ENCODE data around the gene CMPK1. TPM values are rescaled to one million over a fixed set of nuclear protein-coding genes. Genes with fewer than 3 reads are reported as not detected.
A peak's percentile ranks its signal among the peaks of the same experiment; 100 is the strongest.
"Not testable (repeated sequence)": the region's sequence is repeated elsewhere in the genome, so short reads cannot be mapped to it uniquely, and the experiment has no call there.

CMPK1 gene, protein sequence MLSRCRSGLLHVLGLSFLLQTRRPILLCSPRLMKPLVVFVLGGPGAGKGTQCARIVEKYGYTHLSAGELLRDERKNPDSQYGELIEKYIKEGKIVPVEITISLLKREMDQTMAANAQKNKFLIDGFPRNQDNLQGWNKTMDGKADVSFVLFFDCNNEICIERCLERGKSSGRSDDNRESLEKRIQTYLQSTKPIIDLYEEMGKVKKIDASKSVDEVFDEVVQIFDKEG
- total RNA-seq (10 to 100 TPM; 42.3 to 88.7 (median 73.0) TPM), polyA plus RNA-seq (10 to 100 TPM; 37.0 to 68.4 TPM)
- long read RNA-seq, donor 1, transcript CMPK1-203 (6 exons, 2,930 nt): major isoform, 262 of 279 reads
- long read RNA-seq, donor 1, partial matches to known transcripts: 8 of 279 reads
- long read RNA-seq, donor 1, other reads (novel, unspliced or antisense): 5 of 279 reads
- long read RNA-seq, donor 2, transcript CMPK1-203 (6 exons, 2,930 nt): major isoform, 241 of 258 reads
- long read RNA-seq, donor 2, transcript CMPK1-202 (5 exons, 1,212 nt): minor isoform, 5 of 258 reads
- long read RNA-seq, donor 2, partial matches to known transcripts: 8 of 258 reads
- long read RNA-seq, donor 2, other reads (novel, unspliced or antisense): 4 of 258 reads
- long read RNA-seq, donor 3, transcript CMPK1-202 (5 exons, 1,212 nt): minor isoform, 11 of 272 reads
- long read RNA-seq, donor 3, transcript CMPK1-203 (6 exons, 2,930 nt): major isoform, 254 of 272 reads
- long read RNA-seq, donor 3, partial matches to known transcripts: 1 of 272 reads
- long read RNA-seq, donor 3, other reads (novel, unspliced or antisense): 5 of 272 reads

DNA sequence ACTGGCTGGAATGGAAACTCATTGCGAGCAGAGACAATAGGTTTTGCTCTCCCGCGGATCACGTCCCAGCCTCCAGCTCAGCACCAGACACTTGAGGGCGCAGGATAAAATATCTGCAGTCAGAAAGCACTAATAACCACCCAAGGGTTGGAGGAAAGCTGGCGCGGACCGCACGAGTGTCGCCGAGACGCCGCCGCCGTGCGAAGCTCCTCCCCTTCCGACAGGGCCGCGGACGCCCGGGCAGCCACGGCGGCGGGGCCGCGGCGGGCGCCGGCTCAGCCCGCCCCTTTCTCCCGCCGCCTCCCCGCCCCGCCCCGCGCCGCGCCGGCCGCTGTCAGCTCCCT, at the start of gene CMPK1:
CMPK1 (plus strand) TSS at position 213 of the 344 bp plus-strand sequence. CDS start 156 bp downstream, outside the sequence.
- no peaks in the 10 kb centered on the region for H3K27me3 ChIP-seq
- WGBS, 4 donors: 0 to 1% (median 0%) methylated on average over 26 to 40 of the region's 40 CpGs
- H3K9me3 ChIP-seq: no peaks in the 10 kb centered on the region
- H3K4me1 ChIP-seq: peaks cover 3 to 39% (median 29%) of the 10 kb centered on the region in 12 donors
- ATAC-seq: peak; percentile 56 to 90 (median 85)
- H3K36me3 ChIP-seq: peaks cover 0 to 6% (median 0%) of the 10 kb centered on the region in 9 donors
- peak within 1 kb of the TSS; percentile 59 to 98 (median 90) for H3K4me3 ChIP-seq
- no peak for TF ChIP-seq POLR2A (IDR thresholded peaks at IDR 0.05)
- TF ChIP-seq, protein P1, sequence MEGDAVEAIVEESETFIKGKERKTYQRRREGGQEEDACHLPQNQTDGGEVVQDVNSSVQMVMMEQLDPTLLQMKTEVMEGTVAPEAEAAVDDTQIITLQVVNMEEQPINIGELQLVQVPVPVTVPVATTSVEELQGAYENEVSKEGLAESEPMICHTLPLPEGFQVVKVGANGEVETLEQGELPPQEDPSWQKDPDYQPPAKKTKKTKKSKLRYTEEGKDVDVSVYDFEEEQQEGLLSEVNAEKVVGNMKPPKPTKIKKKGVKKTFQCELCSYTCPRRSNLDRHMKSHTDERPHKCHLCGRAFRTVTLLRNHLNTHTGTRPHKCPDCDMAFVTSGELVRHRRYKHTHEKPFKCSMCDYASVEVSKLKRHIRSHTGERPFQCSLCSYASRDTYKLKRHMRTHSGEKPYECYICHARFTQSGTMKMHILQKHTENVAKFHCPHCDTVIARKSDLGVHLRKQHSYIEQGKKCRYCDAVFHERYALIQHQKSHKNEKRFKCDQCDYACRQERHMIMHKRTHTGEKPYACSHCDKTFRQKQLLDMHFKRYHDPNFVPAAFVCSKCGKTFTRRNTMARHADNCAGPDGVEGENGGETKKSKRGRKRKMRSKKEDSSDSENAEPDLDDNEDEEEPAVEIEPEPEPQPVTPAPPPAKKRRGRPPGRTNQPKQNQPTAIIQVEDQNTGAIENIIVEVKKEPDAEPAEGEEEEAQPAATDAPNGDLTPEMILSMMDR (IDR thresholded peaks at IDR 0.05): peak in 4 of 12 donors; percentile 18 to 39 (median 31)
- DNase-seq: peak; percentile 86 to 93 (median 87)
- H3K27ac ChIP-seq: peak within 1 kb of the TSS; percentile 94 to 99 (median 98)
- intact Hi-C loops (cut with DNase I): loop anchor here in 5 of 10 donors (1.0 to 5.0 kb wide), 3 partner anchors 19 to 674 kb away; partner anchors contain the start of gene STIL (in 4 of the 5)

DNA sequence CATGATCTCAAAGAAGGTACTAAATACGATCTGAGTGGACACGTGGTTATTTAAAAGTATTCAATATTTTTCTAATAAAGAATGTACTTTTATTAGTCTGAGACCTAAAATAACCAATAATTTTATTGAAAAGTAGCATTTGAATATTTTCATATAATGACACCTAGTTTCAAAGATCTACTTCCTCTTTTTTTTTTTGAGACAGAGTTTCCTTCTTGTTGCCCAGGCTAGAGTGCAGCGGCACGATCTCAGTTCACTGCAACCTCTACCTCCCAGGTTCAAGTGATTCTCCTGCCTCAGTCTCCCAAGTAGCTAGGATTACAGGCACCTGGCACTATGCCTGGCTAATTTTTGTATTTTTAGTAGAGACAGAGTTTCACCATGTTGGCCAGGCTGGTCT, 45.5 kb upstream of the CMPK1 start:
- WGBS, 4 donors: 93 to 96% (median 94%) methylated on average over 4 of the region's 4 CpGs
- intact Hi-C loops (cut with DNase I); ATAC-seq; DNase-seq; H3K27me3 ChIP-seq; H3K4me1 ChIP-seq; H3K9me3 ChIP-seq; H3K4me3 ChIP-seq; H3K36me3 ChIP-seq; H3K27ac ChIP-seq: not testable (repeated sequence)

DNA sequence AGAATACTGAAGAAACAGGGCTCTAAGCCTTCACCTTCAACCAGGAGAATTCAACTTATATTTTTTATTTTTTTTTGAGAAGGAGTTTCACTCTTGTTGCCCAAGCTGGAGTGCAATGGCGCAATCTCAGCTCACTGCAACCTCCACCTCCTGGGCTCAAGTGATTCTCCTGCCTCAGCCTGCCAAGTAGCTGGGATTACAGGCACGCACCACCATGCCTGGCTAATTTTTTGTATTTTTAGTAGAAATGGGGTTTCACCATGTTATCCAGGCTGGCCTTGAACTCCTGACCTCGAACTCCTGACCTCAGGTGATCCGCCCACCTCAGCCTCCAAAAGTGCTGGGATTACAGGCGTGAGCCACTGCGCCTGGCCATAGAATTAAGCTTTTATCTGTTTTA, 38.7 kb upstream of the CMPK1 start:
- H3K27me3 ChIP-seq; DNase-seq; H3K9me3 ChIP-seq; intact Hi-C loops (cut with DNase I); ATAC-seq; H3K4me3 ChIP-seq; H3K27ac ChIP-seq; H3K36me3 ChIP-seq: not testable (repeated sequence)
- WGBS, 4 donors: 91 to 99% (median 98%) methylated on average over 6 of the region's 6 CpGs
- H3K4me1 ChIP-seq: peaks cover 0 to 23% (median 9%) of the 10 kb centered on the region in 12 donors

DNA sequence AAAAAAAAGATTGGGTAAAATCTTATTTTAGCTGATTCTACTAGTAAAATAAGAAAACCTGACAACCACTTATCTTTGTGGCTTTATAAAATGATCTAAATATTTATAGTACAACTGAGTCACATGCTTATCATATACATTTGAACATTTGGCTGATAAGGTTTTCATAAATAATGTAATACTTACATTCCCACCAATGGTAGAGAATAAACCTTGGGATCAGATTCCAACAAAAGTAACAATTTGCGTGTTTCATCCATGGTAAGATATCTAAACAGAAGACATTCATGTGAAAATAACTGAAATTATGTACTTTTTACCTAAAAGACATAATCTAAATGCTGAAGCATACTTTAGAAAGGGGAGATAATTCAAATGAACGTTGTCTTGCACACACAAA, 38.0 kb upstream of the CMPK1 start:
- no peaks in the 10 kb centered on the region for H3K9me3 ChIP-seq
- no peaks in the 10 kb centered on the region for H3K27me3 ChIP-seq
- no peak for DNase-seq
- ATAC-seq: no peak
- 88 to 94% (median 90%) methylated on average over 2 of the region's 2 CpGs for WGBS, 4 donors
- intact Hi-C loops (cut with DNase I): no loop called here
- no peak overlapping the region for H3K4me3 ChIP-seq
- peaks cover 0 to 15% (median 0%) of the 10 kb centered on the region in 9 donors for H3K36me3 ChIP-seq
- no peak for TF ChIP-seq POLR2A (IDR thresholded peaks at IDR 0.05)
- TF ChIP-seq, protein P1 (IDR thresholded peaks at IDR 0.05): no peak
- H3K4me1 ChIP-seq: peaks cover 0 to 23% (median 9%) of the 10 kb centered on the region in 12 donors
- no peak overlapping the region for H3K27ac ChIP-seq

All from heart left ventricle (tissue), 16 donors.